Endothelial cell of umbilical vein (primary cell): Measurements from ENCODE around the gene ZNF92. TPM values are rescaled to one million over a fixed set of nuclear protein-coding genes. Genes with fewer than 3 reads are reported as not detected.

ENCODE experiments used
- BruUV-seq: library from RNA; stranded (reverse); fragments of 400-500 nt; replicated peaks from 2 replicates; lab custom pipeline; 2021; lab: Mats Ljungman, UMichigan
- CTCF ChIA-PET: fragments of 300-600, 350-600 bp; sonication (Branson Sonifier 250); formaldehyde crosslinking; loops from one replicate; lab custom pipeline; 2021; ENCODE audit warnings: antibody characterized with exemption, inconsistent platforms; lab: Charles Lee
- POLR2A ChIA-PET: fragments of 300-600, 350-600 bp; sonication (Branson Sonifier 250); formaldehyde crosslinking; loops from one replicate; lab custom pipeline; 2021; ENCODE audit warnings: antibody characterized with exemption, inconsistent platforms; lab: Charles Lee
- DNase-seq: peaks from one replicate; pipeline ENCODE4 v3.0.0-alpha.2; 2011; ENCODE audit warnings: low read depth, low spot score
- FAIRE-seq: peaks from 2 replicates; lab custom pipeline; 2011; peaks lifted over from hg19 to GRCh38; lab: Jason Lieb, UNC
- H2AFZ ChIP-seq: 2 replicates; pipeline ENCODE4 v1.6.0; 2012; ENCODE audit warnings: low read depth, low read length, control low read depth, inconsistent platforms
- H3K27ac ChIP-seq: 2 replicates; pipeline ENCODE4 v1.5.1; 2011; ENCODE audit warnings: low read depth, mild to moderate bottlenecking, control low read depth, low read length, moderate library complexity; ENCODE audit not compliant: insufficient read depth
- H3K27me3 ChIP-seq, 2 experiments: 2 replicates each; pipeline versions ENCODE4 v1.6.0 to v1.6.1; 2011; ENCODE audit warnings: low read length in 2 of 2, mixed read lengths in 1 of 2; ENCODE audit not compliant: control insufficient read depth in 2 of 2, insufficient read depth in 2 of 2
- H3K36me3 ChIP-seq, 2 experiments: 2 replicates in 1 of 2; 3 replicates in 1 of 2; pipeline ENCODE4 v1.5.1; 2011; ENCODE audit warnings: low read length in 2 of 2, mild to moderate bottlenecking in 1 of 2, moderate library complexity in 1 of 2; ENCODE audit not compliant: control insufficient read depth in 2 of 2, insufficient read depth in 2 of 2; ENCODE audit errors: extremely low read depth in 1 of 2
- H3K4me1 ChIP-seq: 3 replicates; pipeline ENCODE4 v1.5.1; 2011; ENCODE audit warnings: mild to moderate bottlenecking, low read length; ENCODE audit not compliant: control insufficient read depth, insufficient read depth; ENCODE audit errors: extremely low read depth
- H3K4me2 ChIP-seq: 2 replicates; pipeline ENCODE4 v1.6.1; 2011; ENCODE audit warnings: low read length, control low read depth, mixed read lengths; ENCODE audit not compliant: insufficient read depth
- H3K4me3 ChIP-seq, 3 experiments: fragments of 200-600 bp in 1 of 3; sonication (generic), shearing (Covaris generic) in 1 of 3; replicated peaks in 1 of 3; 2 replicates each; pipeline ENCODE4 v1.5.1; 2011 to 2016; ENCODE audit warnings: control low read depth in 3 of 3, low read length in 3 of 3, mild to moderate bottlenecking in 2 of 3, inconsistent platforms in 1 of 3, low read depth in 1 of 3, moderate library complexity in 1 of 3; ENCODE audit not compliant: insufficient read depth in 1 of 3
- H3K79me2 ChIP-seq: 2 replicates; pipeline ENCODE4 v1.6.0; 2012; ENCODE audit warnings: low read length, inconsistent platforms; ENCODE audit not compliant: control insufficient read depth, insufficient read depth
- H3K9ac ChIP-seq: replicated peaks from 2 replicates; pipeline ENCODE3; 2011; ENCODE audit warnings: low read length, control low read depth; ENCODE audit not compliant: insufficient read depth; ENCODE audit errors: extremely low read depth
- H3K9me1 ChIP-seq: replicated peaks from 3 replicates; pipeline ENCODE4 v1.6.0; 2011; ENCODE audit warnings: mild to moderate bottlenecking, low read length; ENCODE audit not compliant: control insufficient read depth, insufficient read depth; ENCODE audit errors: extremely low read depth
- H3K9me3 ChIP-seq: replicated peaks from 2 replicates; pipeline ENCODE4 v1.5.1; 2012; ENCODE audit warnings: low read length, inconsistent platforms; ENCODE audit not compliant: control insufficient read depth, insufficient read depth
- H4K20me1 ChIP-seq: replicated peaks from 2 replicates; pipeline ENCODE3; 2011; ENCODE audit warnings: mild to moderate bottlenecking, low read length; ENCODE audit not compliant: control insufficient read depth, insufficient read depth; ENCODE audit errors: extremely low read depth
- CTCF ChIP-seq, 2 donors: IDR thresholded peaks; 1 replicate in 1 of 2; 2 replicates in 1 of 2; pipeline ENCODE4 v1.5.1; 2011; ENCODE audit warnings: low read length in 2 of 2, mild to moderate bottlenecking in 2 of 2, moderate library complexity in 2 of 2, control low read depth in 1 of 2, inconsistent platforms in 1 of 2, low read depth in 1 of 2; ENCODE audit not compliant: insufficient read depth in 1 of 2; ENCODE audit errors: extremely low read depth in 1 of 2
- EZH2 ChIP-seq: IDR thresholded peaks from 2 replicates; pipeline ENCODE4 v1.6.1; 2012; ENCODE audit warnings: borderline replicate concordance, low read depth, mild to moderate bottlenecking, moderate library complexity, low read length, inconsistent platforms; ENCODE audit not compliant: severe bottlenecking
- FOS ChIP-seq: IDR thresholded peaks from 2 replicates; pipeline ENCODE4 v1.6.1; 2011; ENCODE audit warnings: mild to moderate bottlenecking, low read length, moderate library complexity, borderline replicate concordance; ENCODE audit not compliant: insufficient read depth
- GATA2 ChIP-seq: IDR thresholded peaks from 2 replicates; pipeline ENCODE4 v1.7.0; 2011; ENCODE audit warnings: low read depth, mild to moderate bottlenecking, moderate library complexity, mixed read lengths, low read length; ENCODE audit not compliant: insufficient read length, insufficient read depth
- JUN ChIP-seq: IDR thresholded peaks from 2 replicates; pipeline ENCODE4 v1.6.1; 2011; ENCODE audit warnings: borderline replicate concordance, low read depth; ENCODE audit not compliant: insufficient read length, insufficient read depth
- MAX ChIP-seq: IDR thresholded peaks from 2 replicates; pipeline ENCODE4 v1.6.1; 2011; ENCODE audit not compliant: insufficient read depth, insufficient read length
- MYC ChIP-seq: IDR thresholded peaks from one replicate; pipeline ENCODE4 v1.6.1; 2011; ENCODE audit warnings: mild to moderate bottlenecking, low read depth, low read length
- POLR2A ChIP-seq: IDR thresholded peaks from 2 replicates; pipeline ENCODE4 v1.6.1; 2012; ENCODE audit warnings: low read depth, mild to moderate bottlenecking, control low read depth, low read length
- POLR2AphosphoS5 ChIP-seq: IDR thresholded peaks from 2 replicates; pipeline ENCODE4 v1.6.1; 2012; ENCODE audit warnings: low read depth, mild to moderate bottlenecking, control low read depth, low read length, moderate library complexity; ENCODE audit not compliant: insufficient read depth
- dilution Hi-C: fragments of 300-500 bp; cut with MboI; formaldehyde crosslinking; loops from one replicate; pipeline ENCODE4 v1.15.0; 2019; ENCODE audit warnings: low sequenced_read_pairs; ENCODE audit not compliant: extremely low pct_ligation_motif_present
- intact Hi-C: fragments of 100-400 bp; cut with micrococcal nuclease; formaldehyde crosslinking; loops from one replicate; pipeline ENCODE4 v1.10.0; 2022
- polyA plus RNA-seq, 4 experiments: library from polyadenylated mRNA; depleted of rRNA in 3 of 4; stranded (reverse) in 3 of 4; unstranded in 1 of 4; fragments of >200 nt; gene quantifications; 2 replicates each; pipeline versions ENCODE4 v1.2.1 to v1.2.3, GENCODE V29; 2011 to 2012; ENCODE audit warnings: missing spikeins in 1 of 4
- total RNA-seq: library from RNA; stranded (reverse); gene quantifications from 2 replicates; pipeline ENCODE4 v1.2.3, GENCODE V29; 2021

The ZNF92 gene
- total and polyA plus RNA-seq, 2 donors (not counting 3 experiments of a cell fraction or from before 2014, with no cell fraction given), result 0.90 to 8.9 TPM

GRCh38 chr7:65438598-65438997 is 64.9 kb downstream of the ZNF92 start:
- peak; percentile 75 for DNase-seq
- Histone ChIP-seq H3K27me3 (no peaks in the 10 kb centered on the region), H3K4me1 (peaks cover 20% of the 10 kb centered on the region), H3K9me1 (no peaks in the 10 kb centered on the region), H3K4me2 (no peak overlapping the region), H3K36me3 (no peaks in the 10 kb centered on the region), H3K9ac (no peak overlapping the region), H3K79me2 (no peaks in the 10 kb centered on the region), H4K20me1 (no peaks in the 10 kb centered on the region), H3K4me3 (no peak overlapping the region), H3K27ac (no peak overlapping the region), H2AFZ (peak overlapping the region; percentile 60), H3K9me3 (no peaks in the 10 kb centered on the region)
- intact Hi-C loops (no loop called here), dilution Hi-C loops (no loop called here)
- BruUV-seq, result no TSS peak
- POLR2A ChIA-PET, result no interaction called here
- TF ChIP-seq POLR2A (no peak), POLR2AphosphoS5 (no peak), EZH2 (no peak), GATA2 (peak; percentile 36), FOS (peak; percentile 94), MAX (no peak), CTCF (IDR thresholded peaks at IDR 0.05; ENCODE audit: extremely low read depth in 1 of 2, insufficient read depth in 1 of 2, low read depth in 1 of 2, low read length in 2 of 2) (no peak), MYC (no peak), JUN (peak; percentile 50)
- CTCF ChIA-PET, result interaction anchor here (0.6 kb wide), 1 partner anchor 117 kb away, joined by 3 read pairs; no protein-coding TSS in a partner anchor
- FAIRE-seq, result peak; percentile 89
